IMR-90 (cell line): Measurements from ENCODE around the gene ALPK3. TPM values are rescaled to one million over a fixed set of nuclear protein-coding genes. Genes with fewer than 3 reads are reported as not detected.

Experiments
- ATAC-seq: fragments of 200-7000 bp; cut with Tn5 transposase; 2 replicates; pipeline ENCODE4 v1.9.1; 2020; ENCODE audit warnings: low read depth, mild to moderate bottlenecking, moderate library complexity
- BruUV-seq: library from RNA; stranded (reverse); fragments of 400-500 nt; replicated peaks from 2 replicates; lab custom pipeline; 2021; lab: Mats Ljungman, UMichigan
- CTCF ChIA-PET: fragments of 300-600 bp; formaldehyde crosslinking; extraction: SDS; loops from one replicate; lab custom pipeline; 2021; ENCODE audit warnings: antibody characterized with exemption; lab: Yijun Ruan, JAX
- POLR2A ChIA-PET: fragments of 300-600 bp; sonication (Branson Sonifier 250); formaldehyde crosslinking; loops from one replicate; lab custom pipeline; 2022; ENCODE audit warnings: antibody characterized with exemption; ENCODE audit not compliant: unreplicated experiment; lab: Charles Lee
- DNase-seq: peaks from one replicate; pipeline ENCODE4 v3.0.0; 2013
- H2AFZ ChIP-seq: replicated peaks from 2 replicates; pipeline ENCODE3; 2013; ENCODE audit warnings: low read length, mild to moderate bottlenecking; ENCODE audit not compliant: poor library complexity
- H2AK5ac ChIP-seq: 2 replicates; pipeline ENCODE4 v1.6.1; 2013; ENCODE audit warnings: low read depth, low read length, inconsistent platforms
- H2AK9ac ChIP-seq: replicated peaks from 2 replicates; pipeline ENCODE3; 2013; ENCODE audit warnings: mild to moderate bottlenecking, low read depth, low read length, moderate library complexity; ENCODE audit not compliant: poor library complexity
- H2BK120ac ChIP-seq: 2 replicates; pipeline ENCODE4 v1.6.1; 2013; ENCODE audit warnings: low read depth, low read length, inconsistent platforms
- H2BK15ac ChIP-seq: 3 replicates; pipeline ENCODE4 v1.6.1; 2013; ENCODE audit warnings: low read depth, low read length, inconsistent platforms
- H2BK20ac ChIP-seq: 2 replicates; pipeline ENCODE4 v1.6.1; 2013; ENCODE audit warnings: low read depth, mild to moderate bottlenecking, inconsistent platforms, low read length, moderate library complexity
- H2BK5ac ChIP-seq: 2 replicates; pipeline ENCODE4 v1.6.1; 2013; ENCODE audit warnings: mild to moderate bottlenecking, low read depth, low read length, inconsistent platforms; ENCODE audit not compliant: poor library complexity, severe bottlenecking
- H3K14ac ChIP-seq: replicated peaks from 2 replicates; pipeline ENCODE4 v1.6.1; 2013; ENCODE audit warnings: low read depth, low read length, inconsistent platforms
- H3K18ac ChIP-seq: 2 replicates; pipeline ENCODE4 v1.6.1; 2013; ENCODE audit warnings: low read depth, low read length, control low read depth
- H3K23ac ChIP-seq: 2 replicates; pipeline ENCODE4 v1.6.1; 2013; ENCODE audit warnings: low read depth, low read length, inconsistent platforms
- H3K27ac ChIP-seq: 2 replicates; pipeline ENCODE4 v1.5.1; 2013; ENCODE audit warnings: mild to moderate bottlenecking, control low read depth, low read length; ENCODE audit not compliant: insufficient read depth
- H3K27me3 ChIP-seq: 2 replicates; pipeline ENCODE4 v1.6.1; 2013; ENCODE audit warnings: low read length; ENCODE audit not compliant: control insufficient read depth, insufficient read depth
- H3K36me3 ChIP-seq: 2 replicates; pipeline ENCODE4 v1.6.1; 2013; ENCODE audit warnings: low read length, mixed read lengths; ENCODE audit not compliant: control insufficient read depth, insufficient read depth
- H3K4ac ChIP-seq: 2 replicates; pipeline ENCODE4 v1.6.1; 2013; ENCODE audit warnings: low read depth, low read length, inconsistent platforms
- H3K4me1 ChIP-seq: 2 replicates; pipeline ENCODE4 v1.6.1; 2013; ENCODE audit warnings: low read length, mixed read lengths; ENCODE audit not compliant: control insufficient read depth, insufficient read depth
- H3K4me2 ChIP-seq: 2 replicates; pipeline ENCODE4 v1.6.1; 2013; ENCODE audit warnings: low read depth, mild to moderate bottlenecking, control low read depth, low read length, moderate library complexity
- H3K4me3 ChIP-seq: 2 replicates; pipeline ENCODE4 v1.5.1; 2013; ENCODE audit warnings: low read depth, mild to moderate bottlenecking, control low read depth, low read length, moderate library complexity; ENCODE audit not compliant: insufficient read depth
- H3K56ac ChIP-seq: 2 replicates; pipeline ENCODE4 v1.6.1; 2013; ENCODE audit warnings: low read length, inconsistent platforms; ENCODE audit not compliant: insufficient read depth; ENCODE audit errors: extremely low read depth
- H3K79me1 ChIP-seq, 2 experiments: 2 replicates each; pipeline ENCODE4 v1.6.1; 2013; ENCODE audit warnings: low read length in 2 of 2, inconsistent platforms in 1 of 2, low read depth in 1 of 2
- H3K9ac ChIP-seq: 2 replicates; pipeline ENCODE4 v1.6.1; 2013; ENCODE audit warnings: low read depth, low read length, control low read depth
- H3K9me1 ChIP-seq: 2 replicates; pipeline ENCODE4 v1.6.1; 2013; ENCODE audit warnings: low read length, inconsistent platforms; ENCODE audit not compliant: insufficient read depth
- H3K9me3 ChIP-seq: 2 replicates; pipeline ENCODE4 v1.6.1; 2013; ENCODE audit warnings: low read length; ENCODE audit not compliant: control insufficient read depth, insufficient read depth
- H4K20me1 ChIP-seq: 2 replicates; pipeline ENCODE4 v1.6.1; 2013; ENCODE audit warnings: low read length, inconsistent platforms; ENCODE audit not compliant: insufficient read depth
- H4K5ac ChIP-seq: 2 replicates; pipeline ENCODE4 v1.6.1; 2013; ENCODE audit warnings: mild to moderate bottlenecking, low read depth, low read length, control low read depth
- H4K8ac ChIP-seq, 2 experiments: 2 replicates each; pipeline ENCODE4 v1.6.1; 2013; ENCODE audit warnings: low read depth in 2 of 2, low read length in 2 of 2, control low read depth in 1 of 2, inconsistent platforms in 1 of 2
- H4K91ac ChIP-seq: 2 replicates; pipeline ENCODE4 v1.6.1; 2013; ENCODE audit warnings: low read depth, low read length, inconsistent platforms; ENCODE audit not compliant: insufficient read depth
- BHLHE40 ChIP-seq: fragments of 150-350 bp; IDR thresholded peaks from 2 replicates; pipeline ENCODE4 v1.6.1; 2016; ENCODE audit warnings: mild to moderate bottlenecking, low read depth, low read length
- CEBPB ChIP-seq: IDR thresholded peaks from 2 replicates; pipeline ENCODE4 v1.6.1; 2012; ENCODE audit warnings: low read depth, low read length, improper control_type of control experiment
- SMC3 ChIP-seq: fragments of 150-350 bp; IDR thresholded peaks from 2 replicates; pipeline ENCODE4 v1.6.1; 2016; ENCODE audit warnings: low read depth, mild to moderate bottlenecking, antibody characterized with exemption, low read length, moderate library complexity
- WGBS, 2 experiments: methylation state at CpG; one replicate each; pipeline versions ENCODE4 v1.1.5 to v1.1.7; 2013; ENCODE audit warnings: missing lambda C conversion rate in 2 of 2; ENCODE audit not compliant: insufficient read length in 1 of 2; ENCODE audit errors: extremely low coverage in 2 of 2; 5-methylcytosine and 5-hydroxymethylcytosine counted together
- dilution Hi-C: fragments of 300-500 bp; cut with HindIII; formaldehyde crosslinking; loops from one replicate; pipeline ENCODE4 v1.14.3; 2018; ENCODE audit warnings: low sequenced_read_pairs; ENCODE audit not compliant: unreplicated experiment
- in situ Hi-C: fragments of 300-500 bp; cut with MboI; formaldehyde crosslinking; loops from 3 replicates; pipeline ENCODE4 v1.14.3; 2019; ENCODE audit warnings: low sequenced_read_pairs, inconsistent platforms, mixed read lengths
- intact Hi-C: fragments of 100-400 bp; cut with micrococcal nuclease; formaldehyde crosslinking; loops from 2 replicates; pipeline ENCODE4 v1.10.0; 2022
- polyA plus RNA-seq, 3 experiments: library from polyadenylated mRNA; depleted of rRNA; stranded (reverse); fragments of >200 nt; gene quantifications; 2 replicates each; pipeline ENCODE4 v1.2.3, GENCODE V29; 2012; ENCODE audit warnings: low replicate concordance in 1 of 3
- total RNA-seq: library from RNA; depleted of rRNA; stranded (reverse); fragments of >200 nt; gene quantifications from 2 replicates; pipeline ENCODE4 v1.2.3, GENCODE V29; 2012
- TF ChIP-seq, protein P1 (sequence below): fragments of 150-350 bp; IDR thresholded peaks from 2 replicates; pipeline ENCODE4 v1.6.1; 2016; ENCODE audit warnings: low read depth, mild to moderate bottlenecking, low read length, moderate library complexity, borderline replicate concordance

The ALPK3 gene
- total and polyA plus RNA-seq, 2 of the 4 experiments (the other 2 are of a cell fraction), result under 0.01 to 0.26 TPM

DNA sequence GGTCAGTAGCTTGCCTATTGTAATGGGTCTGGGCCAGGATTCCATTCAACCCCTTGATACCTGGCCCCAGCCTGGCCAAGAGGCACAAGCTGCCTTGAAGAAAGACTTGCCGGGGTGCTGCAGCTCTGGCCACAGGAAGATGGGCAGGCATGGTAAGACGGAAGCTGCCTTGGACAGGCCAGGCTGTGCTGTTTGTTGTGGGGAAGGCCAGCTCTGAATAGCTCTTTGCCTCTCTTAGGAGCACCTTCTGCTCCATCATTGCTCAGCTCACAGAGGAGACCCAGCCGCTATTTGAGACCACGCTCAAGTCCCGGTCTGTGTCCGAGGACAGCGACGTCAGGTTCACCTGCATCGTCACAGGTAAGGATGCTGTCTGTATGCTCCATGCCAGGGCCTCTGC, 10.1 kb downstream of the ALPK3 start:
- no peaks in the 10 kb centered on the region for H3K36me3 ChIP-seq
- intact Hi-C loops, result no loop called here

More for the DNA sequence above, 10.1 kb downstream of the ALPK3 start:
- Histone ChIP-seq H2AK5ac (no peak overlapping the region), H3K9ac (no peak overlapping the region), H3K4me1 (no peaks in the 10 kb centered on the region), H3K4me2 (no peak overlapping the region), H3K56ac (no peak overlapping the region), H4K20me1 (peaks cover 3% of the 10 kb centered on the region; the same call in 1 of the 2 replicates), H4K8ac (no peak overlapping the region), H2AFZ (no peak overlapping the region), H2BK20ac (no peak overlapping the region), H4K5ac (no peak overlapping the region), H2AK9ac (no peak overlapping the region), H3K79me1 (no peaks in the 10 kb centered on the region), H3K9me3 (no peaks in the 10 kb centered on the region), H3K9me1 (no peaks in the 10 kb centered on the region; the same call in 1 of the 2 replicates), H3K4me3 (no peak overlapping the region), H2BK5ac (no peak overlapping the region), H3K23ac (no peak overlapping the region), H4K91ac (no peak overlapping the region), H3K18ac (no peak overlapping the region), H3K4ac (no peak overlapping the region), H3K27me3 (peaks cover 37% of the 10 kb centered on the region), H2BK15ac (no peak overlapping the region), H3K14ac (no peak overlapping the region), H3K27ac (no peak overlapping the region), H2BK120ac (no peak overlapping the region)
- POLR2A ChIA-PET, result no interaction called here
- dilution Hi-C loops (no loop called here), in situ Hi-C loops (no loop called here)
- no peak for DNase-seq
- TF ChIP-seq SMC3, result no peak
- TF ChIP-seq CEBPB, result no peak
- TF ChIP-seq, protein P1, sequence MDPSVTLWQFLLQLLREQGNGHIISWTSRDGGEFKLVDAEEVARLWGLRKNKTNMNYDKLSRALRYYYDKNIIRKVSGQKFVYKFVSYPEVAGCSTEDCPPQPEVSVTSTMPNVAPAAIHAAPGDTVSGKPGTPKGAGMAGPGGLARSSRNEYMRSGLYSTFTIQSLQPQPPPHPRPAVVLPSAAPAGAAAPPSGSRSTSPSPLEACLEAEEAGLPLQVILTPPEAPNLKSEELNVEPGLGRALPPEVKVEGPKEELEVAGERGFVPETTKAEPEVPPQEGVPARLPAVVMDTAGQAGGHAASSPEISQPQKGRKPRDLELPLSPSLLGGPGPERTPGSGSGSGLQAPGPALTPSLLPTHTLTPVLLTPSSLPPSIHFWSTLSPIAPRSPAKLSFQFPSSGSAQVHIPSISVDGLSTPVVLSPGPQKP, result no peak
- TF ChIP-seq BHLHE40, result no peak
- CTCF ChIA-PET, result interaction anchor here (1.8 kb wide), 1 partner anchor 101 kb away, joined by 4 read pairs; no protein-coding TSS in a partner anchor
- no peak for ATAC-seq
- BruUV-seq, result no TSS peak
- WGBS, 2 experiments, result 100% methylated on average over 1 of the region's 9 CpGs; no CpG with 5 or more reads in 1 of the 2 experiments
